IPS-18a (cell line): ENCODE results near the gene CAVIN1.
"Not testable (repeated sequence)": the region's sequence is repeated elsewhere in the genome, so short reads cannot be mapped to it uniquely, and the experiment has no call there.

Experiments used
- H3K27ac ChIP-seq: one replicate; pipeline ENCODE4 v1.5.1; 2013; ENCODE audit warnings: low read length
- H3K27me3 ChIP-seq: one replicate; pipeline ENCODE4 v1.6.1; 2013; ENCODE audit warnings: mild to moderate bottlenecking, low read length; ENCODE audit not compliant: control insufficient read depth, insufficient read depth
- H3K36me3 ChIP-seq: one replicate; pipeline ENCODE4 v1.6.1; 2013; ENCODE audit warnings: low read depth, low read length; ENCODE audit not compliant: control insufficient read depth
- H3K4me1 ChIP-seq: one replicate; pipeline ENCODE4 v1.6.1; 2013; ENCODE audit warnings: low read depth, low read length; ENCODE audit not compliant: control insufficient read depth
- H3K4me3 ChIP-seq: one replicate; pipeline ENCODE4 v1.5.1; 2013; ENCODE audit warnings: low read length
- H3K9ac ChIP-seq: one replicate; pipeline ENCODE4 v1.6.1; 2013; ENCODE audit warnings: mild to moderate bottlenecking, low read length, moderate library complexity
- H3K9me3 ChIP-seq: one replicate; pipeline ENCODE4 v1.6.1; 2013; ENCODE audit warnings: low read depth, low read length; ENCODE audit not compliant: control insufficient read depth

CAVIN1 gene

DNA sequence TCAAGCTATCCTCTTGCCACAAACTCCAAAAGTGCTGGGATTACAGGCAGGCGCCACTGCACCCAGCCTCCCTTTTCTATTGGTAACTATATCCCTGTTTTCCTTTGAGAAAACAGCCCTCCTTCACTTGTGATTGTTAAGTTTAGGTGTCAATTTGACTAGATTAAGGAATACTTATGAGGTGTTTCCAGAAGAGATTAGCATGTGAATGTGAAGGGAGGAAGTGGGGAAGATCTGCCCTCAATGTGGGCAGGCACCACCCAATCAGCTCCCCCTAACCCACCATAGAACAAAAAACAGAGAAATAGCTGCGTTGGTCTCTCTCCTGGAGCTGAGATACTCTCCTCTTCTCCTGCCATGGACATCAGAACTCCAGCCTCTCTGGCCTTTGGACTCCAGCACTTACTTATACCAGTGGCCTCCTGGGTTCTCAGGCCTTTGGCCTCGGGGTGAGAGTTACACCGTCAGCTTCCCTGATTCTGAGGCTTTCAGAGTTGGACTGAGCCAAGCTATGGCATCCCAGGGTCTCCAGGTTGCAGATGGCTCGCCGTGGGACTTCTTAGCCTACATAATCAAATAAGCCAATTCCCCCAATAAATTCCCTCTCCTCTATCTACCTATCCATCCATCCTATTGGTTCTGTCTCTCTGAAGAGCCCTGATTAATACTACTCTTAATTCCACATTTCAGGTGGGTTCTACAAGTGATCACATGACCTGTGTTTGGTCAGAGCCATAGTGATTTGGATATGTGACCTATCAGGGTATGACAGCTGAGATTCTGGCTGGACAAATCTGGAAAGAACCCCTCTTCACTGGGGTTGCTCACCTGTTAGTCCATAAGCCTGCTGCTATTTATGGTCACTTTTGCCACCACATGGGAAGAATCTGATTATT is 22.9 kb downstream of the CAVIN1 start:
- no peak overlapping the region for H3K27ac ChIP-seq
- H3K36me3 ChIP-seq: no peaks in the 10 kb centered on the region
- H3K27me3 ChIP-seq: no peaks in the 10 kb centered on the region
- H3K9me3 ChIP-seq: no peaks in the 10 kb centered on the region
- H3K4me1 ChIP-seq: peaks cover 20% of the 10 kb centered on the region
- H3K9ac ChIP-seq: no peak overlapping the region
- H3K4me3 ChIP-seq: no peak overlapping the region

GRCh38 chr17:42399121-42399520 is 23.9 kb downstream of the CAVIN1 start:
- H3K36me3 ChIP-seq: no peaks in the 10 kb centered on the region
- no peak overlapping the region for H3K9ac ChIP-seq
- H3K27ac ChIP-seq: no peak overlapping the region

GRCh38 chr17:42395601-42396000 is 27.5 kb downstream of the CAVIN1 start:
- not testable (repeated sequence) for H3K9ac ChIP-seq, H3K27me3 ChIP-seq, H3K4me3 ChIP-seq, H3K4me1 ChIP-seq, H3K36me3 ChIP-seq, H3K9me3 ChIP-seq, H3K27ac ChIP-seq

More at GRCh38 chr17:42399121-42399520, 23.9 kb downstream of the CAVIN1 start:
- no peaks in the 10 kb centered on the region for H3K27me3 ChIP-seq
- H3K4me1 ChIP-seq: peaks cover 20% of the 10 kb centered on the region
- H3K4me3 ChIP-seq: no peak overlapping the region
- H3K9me3 ChIP-seq: no peaks in the 10 kb centered on the region

DNA sequence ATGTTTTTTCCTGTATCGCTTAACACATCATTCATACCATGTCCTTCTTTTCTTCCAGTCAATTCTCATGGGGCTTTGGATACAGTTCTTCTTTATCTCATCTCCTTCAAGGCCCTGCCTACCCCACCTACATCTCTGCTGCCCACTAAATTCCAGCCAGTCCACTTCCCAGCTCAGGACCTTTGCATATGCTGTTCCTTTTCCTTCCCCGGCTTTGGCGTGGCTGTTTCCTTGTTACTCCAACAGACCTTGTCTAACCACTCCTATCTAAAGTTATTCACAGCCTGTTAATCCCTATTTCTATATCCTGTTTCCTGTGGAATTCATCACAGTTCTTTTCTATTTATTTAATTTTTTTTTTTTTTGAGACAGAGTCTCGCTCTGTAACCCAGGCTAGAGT is 28.2 kb downstream of the CAVIN1 start:
- no peaks in the 10 kb centered on the region for H3K36me3 ChIP-seq
- no peaks in the 10 kb centered on the region for H3K27me3 ChIP-seq
- H3K9me3 ChIP-seq: no peaks in the 10 kb centered on the region
- peaks cover 3% of the 10 kb centered on the region for H3K4me1 ChIP-seq
- H3K9ac ChIP-seq: no peak overlapping the region
- H3K4me3 ChIP-seq: no peak overlapping the region
- H3K27ac ChIP-seq: no peak overlapping the region

- H3K9me3 ChIP-seq: no peaks in the 10 kb centered on the region
- H3K27ac ChIP-seq: no peak overlapping the region
- peaks cover 10% of the 10 kb centered on the region for H3K4me1 ChIP-seq
- H3K9ac ChIP-seq: no peak overlapping the region
- no peaks in the 10 kb centered on the region for H3K27me3 ChIP-seq
- no peak overlapping the region for H3K4me3 ChIP-seq
- H3K36me3 ChIP-seq: no peaks in the 10 kb centered on the region
Observed at GRCh38 chr17:42392692-42393415, 30.2 kb downstream of the CAVIN1 start.

GRCh38 chr17:42391439-42391838 is 31.6 kb downstream of the CAVIN1 start:
- H3K9ac ChIP-seq, H3K4me3 ChIP-seq, H3K36me3 ChIP-seq: not testable (repeated sequence)

DNA sequence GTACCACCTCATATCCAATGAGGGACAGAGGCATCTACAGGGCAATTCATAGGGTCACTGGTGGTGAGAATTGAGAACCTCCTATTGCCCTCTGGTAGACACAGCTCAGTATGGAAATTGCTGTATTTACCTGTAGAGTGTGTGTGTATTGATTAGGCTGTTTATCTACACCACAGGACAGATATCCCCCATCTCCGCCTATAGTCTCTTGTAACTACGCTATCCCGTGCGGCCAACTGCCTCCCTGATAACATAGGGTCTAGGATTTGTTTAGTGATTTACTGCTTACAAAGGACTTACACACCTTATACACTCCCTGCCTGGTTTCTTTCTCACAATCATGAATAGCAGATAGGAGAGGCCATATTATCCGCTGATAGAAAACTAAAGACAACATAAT is 33.2 kb downstream of the CAVIN1 start:
- H3K27ac ChIP-seq: no peak overlapping the region
- H3K4me3 ChIP-seq: no peak overlapping the region
- H3K4me1 ChIP-seq: peaks cover 14% of the 10 kb centered on the region
- no peak overlapping the region for H3K9ac ChIP-seq
- no peaks in the 10 kb centered on the region for H3K36me3 ChIP-seq
- no peaks in the 10 kb centered on the region for H3K27me3 ChIP-seq
- no peaks in the 10 kb centered on the region for H3K9me3 ChIP-seq

More at GRCh38 chr17:42391439-42391838, 31.6 kb downstream of the CAVIN1 start:
- H3K9me3 ChIP-seq, H3K27me3 ChIP-seq, H3K27ac ChIP-seq: not testable (repeated sequence)
- H3K4me1 ChIP-seq: peaks cover 14% of the 10 kb centered on the region

- H3K9ac ChIP-seq: peak overlapping the region; percentile 58
- no peaks in the 10 kb centered on the region for H3K36me3 ChIP-seq
- no peaks in the 10 kb centered on the region for H3K9me3 ChIP-seq
- no peaks in the 10 kb centered on the region for H3K27me3 ChIP-seq
- peak overlapping the region; percentile 71 for H3K4me3 ChIP-seq
- H3K27ac ChIP-seq: peak overlapping the region; percentile 32
- peaks cover 14% of the 10 kb centered on the region for H3K4me1 ChIP-seq
Observed at GRCh38 chr17:42389135-42389417, 34.0 kb downstream of the CAVIN1 start.

DNA sequence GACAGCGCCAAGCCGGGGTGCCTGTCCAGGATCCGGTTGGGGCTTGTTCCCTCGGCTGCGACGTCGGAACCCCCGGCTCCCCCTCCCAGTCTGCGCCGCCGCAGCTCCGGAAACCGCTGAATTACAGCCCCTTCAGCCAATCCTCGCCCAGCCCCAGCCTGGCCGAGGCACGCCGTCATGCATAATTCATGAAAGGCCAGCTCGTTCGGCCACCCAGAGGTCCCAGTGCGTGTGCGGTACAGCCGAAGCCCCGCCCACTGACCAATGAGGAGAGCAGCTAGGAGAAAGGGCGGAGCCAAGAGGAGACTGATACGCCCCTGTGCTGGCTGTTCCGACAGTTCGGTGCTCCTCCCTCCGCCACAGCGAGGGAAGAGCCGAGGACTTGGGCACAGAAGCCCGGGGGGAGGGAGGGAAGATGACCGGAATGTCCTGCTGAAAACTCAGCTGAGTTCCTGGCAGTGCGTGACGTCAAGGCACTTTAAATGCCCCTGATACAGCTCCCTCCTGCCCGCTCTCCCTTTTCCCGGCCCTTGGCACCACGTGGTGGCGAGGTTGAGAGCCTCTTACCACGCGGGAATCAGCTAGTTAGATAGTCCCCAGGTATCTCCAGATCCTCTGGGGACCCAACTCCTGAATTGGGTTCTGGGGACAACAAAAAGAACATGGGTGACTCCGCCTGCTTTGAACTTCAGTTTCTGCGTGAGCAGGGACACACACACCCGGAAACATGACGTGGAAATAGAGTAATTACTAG is 34.5 kb downstream of the CAVIN1 start, which contains the start of gene STAT3:
Gene STAT3 (minus strand): TSS at position 62 of the 754 bp plus-strand sequence. CDS start 39,926 bp downstream, outside the sequence.
- Histone ChIP-seq H3K4me1 (peaks cover 14% of the 10 kb centered on the region), H3K9me3 (no peaks in the 10 kb centered on the region), H3K27me3 (no peaks in the 10 kb centered on the region), H3K9ac (peak within 1 kb of the TSS; percentile 77), H3K36me3 (peaks cover 2% of the 10 kb centered on the region), H3K27ac (peak within 1 kb of the TSS; percentile 32), H3K4me3 (peak within 1 kb of the TSS; percentile 88)

DNA sequence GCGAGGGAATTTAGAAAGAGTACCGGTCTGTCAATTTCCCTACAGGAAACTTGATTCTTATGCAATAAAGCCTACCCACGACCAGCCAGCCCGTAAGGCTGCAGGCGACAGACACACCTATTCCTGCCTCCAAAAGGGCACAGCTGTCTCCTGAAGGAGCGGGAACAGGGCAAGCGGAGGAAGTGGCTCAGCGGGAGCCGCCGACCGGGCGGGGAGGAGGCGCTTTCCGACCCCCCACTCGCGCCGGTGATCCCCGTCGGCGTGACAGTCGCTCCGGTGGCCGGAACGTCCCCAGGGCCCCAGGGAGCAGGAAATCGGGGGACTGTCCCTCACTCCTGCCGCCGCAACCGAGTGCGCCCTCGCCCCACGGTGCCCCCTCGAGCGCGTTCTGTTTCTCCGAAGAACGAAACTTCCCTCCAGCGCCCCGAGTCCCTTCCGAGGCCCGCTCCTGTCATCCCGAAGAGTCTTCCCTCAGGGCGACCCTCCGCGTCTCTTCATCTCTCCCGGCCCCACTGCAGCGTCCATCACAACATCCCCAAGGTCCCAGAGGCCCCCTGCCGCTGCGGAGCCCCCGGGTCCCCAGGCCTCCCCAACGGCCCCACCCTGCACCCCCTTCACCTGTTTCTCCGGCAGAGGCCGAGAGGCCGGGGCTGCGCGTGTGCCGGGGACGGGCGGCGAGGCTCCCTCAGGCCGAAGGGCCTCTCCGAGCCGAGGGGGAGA is 35.2 kb downstream of the CAVIN1 start:
- Histone ChIP-seq H3K27me3 (no peaks in the 10 kb centered on the region), H3K4me3 (peak overlapping the region; percentile 88), H3K36me3 (peaks cover 5% of the 10 kb centered on the region), H3K27ac (no peak overlapping the region), H3K4me1 (peaks cover 14% of the 10 kb centered on the region), H3K9me3 (no peaks in the 10 kb centered on the region), H3K9ac (peak overlapping the region; percentile 77)
